OCI-LY7 (cell line): ENCODE measurements around the gene ITPKB. TPM values are rescaled to one million over a fixed set of nuclear protein-coding genes. Genes with fewer than 3 reads are reported as not detected.

Experiments
- BruUV-seq: library from RNA; stranded (reverse); fragments of 400-500 nt; replicated peaks from 2 replicates; lab custom pipeline; 2021; lab: Mats Ljungman, UMichigan
- CTCF ChIA-PET: fragments of 300-600 bp; sonication (Branson Sonifier 250); formaldehyde crosslinking; loops from one replicate; lab custom pipeline; 2022; ENCODE audit warnings: antibody characterized with exemption; ENCODE audit not compliant: unreplicated experiment; lab: Charles Lee
- POLR2A ChIA-PET: fragments of 300-600 bp; sonication (Branson Sonifier 250); formaldehyde crosslinking; loops from one replicate; lab custom pipeline; 2022; ENCODE audit warnings: antibody characterized with exemption; lab: Charles Lee
- DNase-seq: peaks from one replicate; pipeline ENCODE4 v3.0.0-alpha.2; 2015; ENCODE audit warnings: low spot score
- H2AFZ ChIP-seq: fragments of 200-600 bp; sonication (generic), shearing (Covaris generic); 2 replicates; pipeline ENCODE4 v1.6.1; 2014; ENCODE audit warnings: mild to moderate bottlenecking, antibody characterized with exemption, low read length, moderate library complexity
- H3K27ac ChIP-seq: fragments of 200-600 bp; sonication (generic); 2 replicates; pipeline ENCODE4 v1.5.1; 2014; ENCODE audit warnings: mixed run types, low read depth, mild to moderate bottlenecking, moderate library complexity, low read length, inconsistent platforms; ENCODE audit not compliant: poor library complexity, severe bottlenecking
- H3K36me3 ChIP-seq: fragments of 200-600 bp; sonication (generic); 2 replicates; pipeline ENCODE4 v1.6.1; 2014; ENCODE audit warnings: mild to moderate bottlenecking, antibody characterized with exemption, low read length, moderate library complexity, mixed read lengths; ENCODE audit not compliant: insufficient read depth
- H3K4me1 ChIP-seq: fragments of 200-600 bp; sonication (generic); 2 replicates; pipeline ENCODE4 v1.5.1; 2014; ENCODE audit warnings: mild to moderate bottlenecking, low read length; ENCODE audit not compliant: insufficient read depth, poor library complexity, severe bottlenecking
- H3K4me2 ChIP-seq: fragments of 200-600 bp; sonication (generic); 2 replicates; pipeline ENCODE4 v1.6.1; 2014; ENCODE audit warnings: mild to moderate bottlenecking, low read length
- H3K4me3 ChIP-seq: fragments of 200-600 bp; sonication (generic); 2 replicates; pipeline ENCODE4 v1.5.1; 2014; ENCODE audit warnings: mild to moderate bottlenecking, low read depth, low read length; ENCODE audit not compliant: poor library complexity, severe bottlenecking
- H3K79me2 ChIP-seq: fragments of 200-600 bp; sonication (generic); 2 replicates; pipeline ENCODE4 v1.6.1; 2016; ENCODE audit warnings: low read depth, mild to moderate bottlenecking, low read length, moderate library complexity, mixed read lengths; ENCODE audit not compliant: insufficient read depth
- H3K9me2 ChIP-seq: fragments of 200-600 bp; sonication (generic); 2 replicates; pipeline ENCODE4 v1.6.1; 2016; ENCODE audit warnings: mild to moderate bottlenecking, low read length, mixed read lengths; ENCODE audit not compliant: insufficient read depth
- H3K9me3 ChIP-seq: fragments of 200-600 bp; sonication (generic); 2 replicates; pipeline ENCODE4 v1.6.1; 2014; ENCODE audit warnings: mild to moderate bottlenecking, mixed run types, low read length, mixed read lengths
- H4K20me1 ChIP-seq: fragments of 200-600 bp; sonication (generic); 2 replicates; pipeline ENCODE4 v1.6.1; 2014; ENCODE audit warnings: mild to moderate bottlenecking, antibody characterized with exemption, low read length, moderate library complexity, mixed read lengths; ENCODE audit not compliant: insufficient read depth
- CTCF ChIP-seq: fragments of 200-600 bp; sonication (generic); conservative IDR thresholded peaks from 2 replicates; pipeline ENCODE4 v1.5.1; 2014; ENCODE audit warnings: mild to moderate bottlenecking, antibody characterized with exemption, low read length, moderate library complexity, mixed read lengths
- EZH2phosphoT487 ChIP-seq: fragments of 200-600 bp; sonication (generic); IDR thresholded peaks from 2 replicates; pipeline ENCODE4 v1.6.1; 2018; ENCODE audit warnings: low read depth, borderline replicate concordance, mild to moderate bottlenecking, mixed run types, antibody characterized with exemption, low read length, moderate library complexity, mixed read lengths
- intact Hi-C: fragments of 100-400 bp; cut with micrococcal nuclease; formaldehyde crosslinking; loops from one replicate; pipeline ENCODE4 v1.10.0; 2022; ENCODE audit not compliant: unreplicated experiment
- total RNA-seq, 2 experiments: library from RNA; depleted of rRNA in 1 of 2; stranded (reverse); fragments of >200 nt in 1 of 2; shearing (Covaris generic) in 1 of 2; gene quantifications; 2 replicates each; pipeline ENCODE4 v1.2.3, GENCODE V29; 2014 to 2022

The ITPKB gene
- total RNA-seq, 2 experiments from 2014 or later, result 20.5 to 33.3 TPM

DNA sequence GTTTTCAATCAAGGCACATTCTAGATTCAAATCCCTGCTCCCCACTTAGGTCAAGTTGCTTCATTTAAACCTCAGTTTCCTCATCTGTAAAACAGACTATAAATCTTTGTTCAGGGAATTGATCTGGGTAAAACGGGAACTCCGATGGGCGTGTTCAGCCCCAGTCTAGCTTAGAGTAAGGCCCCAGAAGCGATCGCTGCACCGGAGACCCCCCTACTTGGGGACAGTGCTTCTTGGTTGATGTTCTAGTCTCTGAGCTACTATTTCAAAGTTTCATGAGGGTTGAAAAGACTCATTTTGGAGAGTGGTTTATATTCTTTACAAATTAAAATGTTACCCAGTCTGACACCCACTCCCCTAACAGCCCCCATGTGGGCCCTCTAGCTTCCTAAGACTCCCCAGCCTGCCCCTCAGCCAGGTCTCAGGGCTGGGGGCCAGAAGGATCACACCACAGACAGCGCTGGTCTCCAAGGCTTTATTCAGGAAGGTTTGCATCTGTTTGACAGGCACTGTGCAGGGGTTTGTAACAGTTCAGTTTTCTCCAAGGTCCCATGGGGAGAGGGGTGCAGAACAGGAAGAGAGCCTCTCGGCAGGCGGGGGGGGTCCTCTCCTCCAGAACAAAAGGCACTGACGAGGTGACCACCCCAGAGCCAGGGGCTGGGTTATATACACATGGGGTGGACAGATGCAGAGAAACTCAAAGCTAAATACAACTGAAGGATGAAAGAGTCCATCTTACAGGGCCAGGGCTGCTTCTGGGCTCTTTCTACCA lies 107.7 kb downstream of the ITPKB start:
- Histone ChIP-seq H3K4me2 (no peak overlapping the region), H4K20me1 (no peaks in the 10 kb centered on the region), H3K4me1 (peaks cover 49% of the 10 kb centered on the region), H3K9me2 (no peaks in the 10 kb centered on the region), H2AFZ (no peak overlapping the region), H3K9me3 (no peaks in the 10 kb centered on the region), H3K4me3 (no peak overlapping the region), H3K27ac (no peak overlapping the region), H3K36me3 (peaks cover 32% of the 10 kb centered on the region; the same call in 1 of the 2 replicates), H3K79me2 (no peaks in the 10 kb centered on the region)
- POLR2A ChIA-PET, result no interaction called here
- BruUV-seq, result no TSS peak
- TF ChIP-seq EZH2phosphoT487, result no peak
- no peak for TF ChIP-seq CTCF
- no peak for DNase-seq
- CTCF ChIA-PET, result no interaction called here
- intact Hi-C loops, result loop anchor here (5.0 to 10.0 kb wide), 2 partner anchors 311 to 603 kb away; partner anchors contain the start of gene COQ8A

- no peak for DNase-seq
- intact Hi-C loops, result loop anchor here (5.0 to 10.0 kb wide), 2 partner anchors 312 to 604 kb away; partner anchors contain the start of gene COQ8A
- BruUV-seq, result no TSS peak
- H3K4me3 ChIP-seq, result no peak overlapping the region
- H4K20me1 ChIP-seq, result no peaks in the 10 kb centered on the region
- ChIA-PET POLR2A (no interaction called here), CTCF (interaction anchor here (0.6 kb wide), 1 partner anchor 25 kb away, joined by 3 read pairs; no protein-coding TSS in a partner anchor)
- no peaks in the 10 kb centered on the region for H3K9me3 ChIP-seq
- H3K27ac ChIP-seq, result no peak overlapping the region
- H3K4me2 ChIP-seq, result no peak overlapping the region
- no peak overlapping the region for H2AFZ ChIP-seq
- peaks cover 40% of the 10 kb centered on the region for H3K4me1 ChIP-seq
- peaks cover 24% of the 10 kb centered on the region; the same call in 1 of the 2 replicates for H3K36me3 ChIP-seq
- TF ChIP-seq EZH2phosphoT487 (no peak), CTCF (no peak)
- H3K9me2 ChIP-seq, result no peaks in the 10 kb centered on the region
- H3K79me2 ChIP-seq, result no peaks in the 10 kb centered on the region
Measured at GRCh38 chr1:226630592-226630991, 108.5 kb downstream of the ITPKB start.
